NCI-H1417 treated with DMSO at 0.1 percent for 48 hours (cell line): ENCODE results near the gene EPAS1.

Experiments
- DNase-seq: peaks from one replicate; lab custom pipeline; 2025; lab: John Stamatoyannopoulos, UW

EPAS1 gene

DNA sequence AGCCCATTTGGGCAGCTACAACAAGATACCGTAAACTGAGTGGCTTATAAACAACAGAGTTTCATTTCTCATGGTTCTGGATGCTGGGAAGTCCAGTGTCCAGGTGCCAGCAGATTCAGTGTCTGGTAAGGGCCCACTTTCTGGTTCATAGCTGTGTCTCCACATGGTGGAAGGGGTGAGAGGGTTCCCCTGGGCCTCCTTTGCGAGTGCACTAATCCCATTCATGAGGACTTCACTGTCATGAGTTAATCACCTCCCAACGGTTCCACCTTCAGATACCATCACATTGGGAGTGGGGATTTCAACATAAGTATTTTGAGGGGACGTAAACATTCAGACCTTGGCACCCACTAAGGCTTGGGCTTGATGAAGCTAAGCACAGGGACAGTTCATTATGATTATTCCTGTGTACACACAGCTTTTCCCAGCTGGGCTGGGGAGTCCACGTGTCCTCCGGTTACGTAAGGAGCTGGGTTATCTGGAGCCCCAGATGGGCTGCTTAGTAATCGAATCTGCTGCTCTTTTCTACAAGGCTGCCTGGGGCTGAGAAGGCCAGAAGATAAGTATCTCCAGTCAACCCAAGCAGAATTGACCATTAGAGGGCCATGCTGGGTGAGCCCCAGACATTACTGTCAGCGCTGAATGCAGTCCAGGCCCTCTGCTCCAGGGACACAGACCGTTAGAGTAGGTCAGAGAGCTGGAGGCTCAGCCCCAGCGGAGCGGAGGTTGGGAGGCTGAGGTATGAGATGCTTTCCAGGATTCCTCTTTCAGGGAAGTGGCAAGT, 42.7 kb downstream of the EPAS1 start:
- DNase-seq = no peak

- DNase-seq = no peak
These were observed 43.7 kb downstream of the EPAS1 start for GRCh38 chr2:46340740-46341420.

- DNase-seq = no peak
These were observed 45.5 kb downstream of the EPAS1 start for GRCh38 chr2:46342566-46343315.

DNA sequence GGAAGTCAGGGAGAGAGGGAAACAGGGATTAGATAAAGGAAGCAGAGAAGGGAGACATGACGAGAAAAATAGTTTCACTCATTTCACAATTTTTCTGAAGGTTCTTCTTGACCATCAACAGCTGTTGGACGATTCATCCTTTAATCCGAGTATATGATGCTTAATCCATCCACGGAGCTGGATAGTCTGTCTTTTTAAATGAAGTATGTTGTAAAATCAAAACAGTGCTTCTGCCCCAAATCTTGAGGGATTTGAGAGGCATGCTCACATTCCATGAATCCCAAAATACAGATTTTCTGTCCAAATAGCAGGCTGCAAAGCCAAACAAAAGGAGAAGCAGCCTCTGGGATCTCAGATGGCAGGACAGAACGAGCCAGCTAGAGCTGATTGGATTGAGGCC, 47.5 kb downstream of the EPAS1 start:
- DNase-seq = no peak

DNA sequence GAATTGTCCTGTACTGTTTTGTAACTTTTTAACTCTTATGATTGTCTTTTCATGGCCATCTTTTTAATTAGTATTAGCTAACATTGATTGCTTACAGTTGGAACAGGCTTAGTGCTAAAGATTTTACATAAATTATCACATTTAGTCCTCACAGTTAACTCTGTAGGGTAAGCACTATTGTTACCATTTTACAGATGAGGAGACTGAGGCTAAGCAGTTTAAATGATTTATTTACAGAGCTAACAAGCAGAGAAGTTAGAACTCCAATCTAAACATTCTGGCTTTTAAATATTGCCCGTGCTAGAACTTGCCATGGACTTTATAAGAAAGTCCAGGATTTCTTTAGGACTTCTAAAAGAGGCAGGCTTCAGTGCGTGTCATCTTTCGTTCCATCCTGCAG, 48.6 kb downstream of the EPAS1 start:
- no peak for DNase-seq

DNA sequence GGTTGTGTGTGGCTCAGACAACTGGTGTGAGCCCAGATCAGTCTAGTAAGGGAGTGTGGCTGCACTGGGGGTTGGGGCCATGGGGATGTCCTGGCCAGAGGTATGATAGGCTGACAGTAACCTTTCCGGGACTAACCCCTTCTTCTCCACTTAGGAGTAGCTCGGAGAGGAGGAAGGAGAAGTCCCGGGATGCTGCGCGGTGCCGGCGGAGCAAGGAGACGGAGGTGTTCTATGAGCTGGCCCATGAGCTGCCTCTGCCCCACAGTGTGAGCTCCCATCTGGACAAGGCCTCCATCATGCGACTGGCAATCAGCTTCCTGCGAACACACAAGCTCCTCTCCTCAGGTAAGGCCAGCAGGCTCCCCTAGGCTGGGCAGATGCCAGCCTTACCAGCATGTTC, 49.5 kb downstream of the EPAS1 start:
- DNase-seq = no peak

GRCh38 chr2:46347648-46348280, 50.6 kb downstream of the EPAS1 start:
- DNase-seq = no peak

GRCh38 chr2:46349115-46349547, 51.9 kb downstream of the EPAS1 start:
- DNase-seq = no peak

GRCh38 chr2:46350029-46350689, 53.0 kb downstream of the EPAS1 start:
- no peak for DNase-seq

GRCh38 chr2:46351098-46351749, 54.0 kb downstream of the EPAS1 start:
- no peak for DNase-seq

DNA sequence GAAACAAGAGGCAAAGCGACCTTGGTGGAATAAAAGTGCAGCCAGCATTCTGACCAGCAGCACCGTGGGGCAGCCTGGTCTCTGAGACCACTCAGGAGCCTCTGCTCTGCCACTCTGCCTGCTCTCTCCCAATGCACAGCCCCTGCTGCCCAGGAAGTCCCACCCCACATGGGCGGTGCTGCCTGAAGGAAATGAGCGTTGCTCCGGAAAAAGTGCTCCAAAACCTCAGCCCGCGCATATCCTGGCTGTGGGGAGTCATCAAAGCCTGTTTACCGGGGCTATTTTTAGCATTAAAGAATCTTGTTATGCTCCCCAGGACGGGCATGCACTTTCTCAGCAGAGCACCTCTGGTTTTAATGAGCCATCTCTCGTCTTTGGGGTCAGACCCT, 54.5 kb downstream of the EPAS1 start:
- DNase-seq = no peak

- no peak for DNase-seq
These were observed 55.4 kb downstream of the EPAS1 start for GRCh38 chr2:46352621-46353020.

GRCh38 chr2:46353509-46353908, 56.3 kb downstream of the EPAS1 start:
- DNase-seq = no peak

- DNase-seq = no peak
These were observed 58.5 kb downstream of the EPAS1 start for GRCh38 chr2:46355756-46356155.

GRCh38 chr2:46356991-46357390, 59.8 kb downstream of the EPAS1 start:
- DNase-seq = no peak

DNA sequence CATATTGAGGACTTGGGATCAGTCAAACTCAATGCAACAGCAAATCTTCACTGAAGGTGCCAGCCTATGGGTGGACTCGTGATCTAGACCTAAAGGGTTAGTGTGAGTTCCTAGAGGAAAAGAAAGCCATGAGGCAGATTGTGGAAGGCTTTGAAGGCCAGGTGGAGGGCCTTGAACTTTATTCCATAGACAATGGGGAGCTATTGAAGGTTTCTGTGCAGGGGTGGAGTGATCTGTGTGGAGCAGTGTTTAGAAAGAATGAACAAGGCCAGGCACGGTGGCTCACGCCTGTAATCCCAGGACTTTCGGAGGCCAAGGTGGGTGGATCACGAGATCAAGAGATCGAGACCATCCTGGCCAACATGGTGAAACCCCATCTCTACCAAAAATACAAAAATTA, 61.5 kb downstream of the EPAS1 start:
- DNase-seq = no peak

DNA sequence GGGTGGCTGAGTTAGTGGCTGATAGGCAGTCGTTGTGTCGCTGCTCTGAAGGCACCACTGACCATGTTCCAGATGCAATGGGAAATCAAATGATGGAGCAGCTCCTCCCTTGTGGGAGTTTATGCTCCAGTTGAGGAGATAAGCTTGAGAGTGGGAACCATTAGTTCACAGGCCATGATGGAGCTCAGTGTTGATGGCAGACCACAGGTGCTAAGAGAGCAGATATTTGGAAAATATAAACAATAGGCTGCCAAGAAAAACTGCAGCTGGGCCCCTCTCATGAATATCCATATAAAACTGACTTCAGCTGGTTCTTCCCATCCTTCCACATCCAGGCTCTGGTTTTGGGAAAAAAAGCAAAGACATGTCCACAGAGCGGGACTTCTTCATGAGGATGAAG, 63.1 kb downstream of the EPAS1 start:
- no peak for DNase-seq

DNA sequence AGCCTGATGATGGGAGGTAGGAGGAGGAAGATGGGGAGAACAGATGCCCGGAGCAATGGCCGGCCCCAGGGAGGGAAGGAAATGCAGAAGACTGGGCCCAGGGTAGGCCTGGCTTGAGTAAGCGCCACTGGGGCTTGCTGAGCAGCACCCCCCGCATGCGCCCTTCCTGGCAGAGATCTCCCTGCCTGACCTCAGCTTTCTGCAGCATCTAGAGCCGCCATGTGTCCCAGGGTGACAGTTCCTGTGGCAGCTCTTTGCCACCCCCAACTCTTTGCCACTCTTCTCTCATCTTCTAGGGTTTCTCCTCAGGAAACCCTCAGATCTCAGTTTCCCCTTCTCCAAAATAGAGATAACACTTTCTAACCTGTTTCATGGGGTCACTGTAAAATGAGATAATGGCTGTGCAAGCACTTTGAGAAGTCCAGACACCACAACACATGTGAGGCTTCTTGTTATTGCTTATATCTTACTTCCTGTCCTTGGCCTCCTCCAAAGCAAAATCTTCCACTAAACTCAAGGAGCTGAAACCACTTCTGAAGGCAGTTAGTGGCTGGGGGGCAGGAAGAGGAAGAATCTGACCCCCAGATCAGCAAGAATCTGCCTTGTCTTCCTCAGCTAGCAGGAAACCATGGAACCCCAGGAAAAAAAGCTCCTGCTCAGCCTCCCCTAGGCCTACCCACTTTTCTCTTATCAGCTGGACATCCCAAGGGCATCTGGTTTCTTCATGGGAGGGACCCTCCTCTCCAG, 64.9 kb downstream of the EPAS1 start:
- DNase-seq = no peak

DNA sequence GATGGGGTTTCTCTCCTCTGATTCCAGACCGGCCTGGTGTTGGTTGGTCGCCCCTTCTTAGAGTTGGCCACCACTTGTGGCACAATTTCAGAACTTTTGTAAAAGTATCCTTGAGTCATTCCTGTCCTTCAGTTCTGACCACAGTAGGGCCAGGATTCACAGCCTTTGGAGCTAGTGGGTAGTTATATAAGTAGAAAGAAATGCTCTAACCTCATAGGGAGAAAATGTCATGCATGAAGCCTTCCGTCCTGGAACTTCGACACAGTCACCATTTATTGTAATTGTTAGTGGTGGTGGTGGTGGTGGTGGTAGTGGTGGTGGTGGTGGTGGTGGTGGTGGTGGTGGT, 65.4 kb downstream of the EPAS1 start:
- DNase-seq = no peak

DNA sequence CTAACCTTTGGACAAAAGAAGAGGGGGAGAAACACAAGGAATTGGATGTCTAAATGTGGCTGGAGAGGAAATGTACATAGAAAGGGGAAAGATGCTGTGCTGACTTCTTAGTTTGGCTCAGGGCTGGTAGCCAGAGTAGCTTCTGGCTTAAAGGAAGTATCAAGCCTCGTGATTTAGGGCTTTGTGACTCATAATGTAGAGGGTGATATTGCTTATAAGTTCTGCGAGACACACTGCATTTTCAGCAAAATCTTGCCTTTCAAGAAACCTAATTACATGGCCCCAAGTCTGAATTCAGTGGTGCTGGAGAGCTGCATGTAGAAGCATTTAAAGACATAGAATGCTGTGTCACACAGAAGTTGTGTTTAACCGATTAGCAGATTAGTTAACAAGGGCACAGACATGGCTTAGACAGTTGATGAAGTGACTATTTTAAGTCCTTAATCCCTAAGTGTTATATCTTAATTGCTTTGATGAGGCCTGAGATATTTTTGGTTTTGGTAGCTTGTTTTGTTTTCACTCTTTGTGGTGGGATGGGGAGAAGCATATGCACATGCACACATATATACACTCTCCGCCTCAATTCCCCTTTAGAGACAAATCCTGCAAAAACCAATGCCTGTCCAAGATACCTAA, 66.4 kb downstream of the EPAS1 start:
- no peak for DNase-seq
